RWPE2 (cell line): Measurements from ENCODE around the gene CREG2.

ENCODE experiments used
- ATAC-seq: fragments of 200-7000 bp; cut with Tn5 transposase; 3 replicates; pipeline ENCODE4 v1.9.1; 2021; ENCODE audit warnings: low read depth
- DNase-seq: peaks from one replicate; pipeline ENCODE4 v3.0.0-alpha.2; 2020; ENCODE audit warnings: low spot score
- H3K27ac ChIP-seq: fragments of 450-650 bp; 2 replicates; pipeline ENCODE4 v1.5.1; 2017; ENCODE audit warnings: mild to moderate bottlenecking; ENCODE audit not compliant: poor library complexity, severe bottlenecking
- H3K27me3 ChIP-seq: fragments of 250-450 bp; sonication (Bioruptor Pico); 2 replicates; pipeline ENCODE4 v1.5.1; 2021; ENCODE audit warnings: mild to moderate bottlenecking, moderate library complexity; ENCODE audit not compliant: insufficient read depth, poor library complexity, severe bottlenecking
- H3K36me3 ChIP-seq: fragments of 250-450 bp; sonication (Bioruptor Pico); 2 replicates; pipeline ENCODE4 v1.5.1; 2020; ENCODE audit warnings: low read depth, mild to moderate bottlenecking, moderate library complexity
- H3K4me1 ChIP-seq: fragments of 250-450 bp; sonication (Bioruptor Pico); 2 replicates; pipeline ENCODE4 v1.5.1; 2021; ENCODE audit warnings: mild to moderate bottlenecking, moderate library complexity; ENCODE audit not compliant: insufficient read depth, poor library complexity, severe bottlenecking
- H3K4me3 ChIP-seq: fragments of 250-450 bp; sonication (Bioruptor Pico); 2 replicates; pipeline ENCODE4 v1.5.1; 2021; ENCODE audit warnings: mild to moderate bottlenecking, moderate library complexity; ENCODE audit not compliant: severe bottlenecking
- H3K9me3 ChIP-seq: fragments of 250-450 bp; sonication (Bioruptor Pico); 2 replicates; pipeline ENCODE4 v1.5.1; 2021; ENCODE audit warnings: mild to moderate bottlenecking, moderate library complexity; ENCODE audit not compliant: severe bottlenecking
- TF ChIP-seq, protein P1 (sequence below): fragments of 450-650 bp; IDR thresholded peaks from one replicate; pipeline ENCODE4 v1.5.1; 2017; ENCODE audit warnings: mild to moderate bottlenecking, moderate library complexity; ENCODE audit not compliant: poor library complexity, severe bottlenecking

Gene CREG2

GRCh38 chr2:101297383-101297782 lies 89.9 kb downstream of the CREG2 start:
- DNase-seq (no peak), ATAC-seq (no peak)
- H3K4me3 ChIP-seq, result no peak overlapping the region
- TF ChIP-seq, protein P1, sequence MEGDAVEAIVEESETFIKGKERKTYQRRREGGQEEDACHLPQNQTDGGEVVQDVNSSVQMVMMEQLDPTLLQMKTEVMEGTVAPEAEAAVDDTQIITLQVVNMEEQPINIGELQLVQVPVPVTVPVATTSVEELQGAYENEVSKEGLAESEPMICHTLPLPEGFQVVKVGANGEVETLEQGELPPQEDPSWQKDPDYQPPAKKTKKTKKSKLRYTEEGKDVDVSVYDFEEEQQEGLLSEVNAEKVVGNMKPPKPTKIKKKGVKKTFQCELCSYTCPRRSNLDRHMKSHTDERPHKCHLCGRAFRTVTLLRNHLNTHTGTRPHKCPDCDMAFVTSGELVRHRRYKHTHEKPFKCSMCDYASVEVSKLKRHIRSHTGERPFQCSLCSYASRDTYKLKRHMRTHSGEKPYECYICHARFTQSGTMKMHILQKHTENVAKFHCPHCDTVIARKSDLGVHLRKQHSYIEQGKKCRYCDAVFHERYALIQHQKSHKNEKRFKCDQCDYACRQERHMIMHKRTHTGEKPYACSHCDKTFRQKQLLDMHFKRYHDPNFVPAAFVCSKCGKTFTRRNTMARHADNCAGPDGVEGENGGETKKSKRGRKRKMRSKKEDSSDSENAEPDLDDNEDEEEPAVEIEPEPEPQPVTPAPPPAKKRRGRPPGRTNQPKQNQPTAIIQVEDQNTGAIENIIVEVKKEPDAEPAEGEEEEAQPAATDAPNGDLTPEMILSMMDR, result no peak
- H3K4me1 ChIP-seq, result peaks cover 8% of the 10 kb centered on the region
- H3K36me3 ChIP-seq, result peaks cover 49% of the 10 kb centered on the region
- H3K9me3 ChIP-seq, result no peaks in the 10 kb centered on the region
- H3K27me3 ChIP-seq, result no peaks in the 10 kb centered on the region
- H3K27ac ChIP-seq, result no peak overlapping the region

GRCh38 chr2:101296371-101296770 lies 90.9 kb downstream of the CREG2 start:
- Histone ChIP-seq H3K4me3 (no peak overlapping the region), H3K4me1 (no peaks in the 10 kb centered on the region), H3K27me3 (no peaks in the 10 kb centered on the region), H3K9me3 (no peaks in the 10 kb centered on the region), H3K36me3 (peaks cover 49% of the 10 kb centered on the region), H3K27ac (no peak overlapping the region)
- no peak for ATAC-seq
- TF ChIP-seq, protein P1, result no peak
- DNase-seq, result no peak

GRCh38 chr2:101295895-101296294 lies 91.4 kb downstream of the CREG2 start:
- DNase-seq (no peak), ATAC-seq (no peak)
- TF ChIP-seq, protein P1, result no peak
- no peak overlapping the region for H3K27ac ChIP-seq
- H3K36me3 ChIP-seq, result peaks cover 54% of the 10 kb centered on the region
- no peaks in the 10 kb centered on the region for H3K27me3 ChIP-seq
- no peaks in the 10 kb centered on the region for H3K4me1 ChIP-seq
- no peaks in the 10 kb centered on the region for H3K9me3 ChIP-seq
- H3K4me3 ChIP-seq, result no peak overlapping the region
